PC-9 (cell line): Measurements from ENCODE around the gene RHD. TPM values are rescaled to one million over a fixed set of nuclear protein-coding genes. Genes with fewer than 3 reads are reported as not detected.

Source experiments
- BruUV-seq: library from RNA; stranded (reverse); fragments of 400-500 nt; replicated peaks from 2 replicates; lab custom pipeline; 2021; lab: Mats Ljungman, UMichigan
- CTCF ChIA-PET: fragments of 300-600 bp; sonication (Branson Sonifier 250); formaldehyde crosslinking; loops from one replicate; lab custom pipeline; 2022; ENCODE audit warnings: antibody characterized with exemption; lab: Charles Lee
- POLR2A ChIA-PET: fragments of 300-600 bp; sonication (Branson Sonifier 250); formaldehyde crosslinking; loops from one replicate; lab custom pipeline; 2022; ENCODE audit warnings: antibody characterized with exemption; ENCODE audit not compliant: unreplicated experiment; lab: Charles Lee
- DNase-seq, 2 experiments: peaks; one replicate each; pipeline versions ENCODE4 v3.0.0 to v3.0.0-alpha.2; 2015 to 2022; ENCODE audit warnings: mixed read lengths in 1 of 2
- H2AFZ ChIP-seq: fragments of 200-600 bp; sonication (generic); 2 replicates; pipeline ENCODE4 v1.8.1; 2017; ENCODE audit warnings: antibody characterized with exemption
- H3F3A ChIP-seq: fragments of 200-600 bp; sonication (generic); 2 replicates; pipeline ENCODE4 v1.8.1; 2017; ENCODE audit warnings: antibody characterized with exemption, mild to moderate bottlenecking, low read depth; ENCODE audit not compliant: insufficient read depth
- H3K27ac ChIP-seq: fragments of 200-600 bp; sonication (generic); 2 replicates; pipeline ENCODE4 v1.6.1; 2016; ENCODE audit warnings: mixed run types
- H3K27me3 ChIP-seq: fragments of 200-600 bp; sonication (generic); 2 replicates; pipeline ENCODE4 v1.6.1; 2016; ENCODE audit warnings: low read depth, mixed run types; ENCODE audit not compliant: insufficient read depth
- H3K36me3 ChIP-seq: fragments of 200-600 bp; sonication (generic); 2 replicates; pipeline ENCODE4 v1.6.1; 2016; ENCODE audit warnings: low read depth, mixed run types
- H3K4me1 ChIP-seq: fragments of 200-600 bp; sonication (generic); replicated peaks from 2 replicates; pipeline ENCODE4 v1.6.1; 2016; ENCODE audit warnings: mixed run types; ENCODE audit not compliant: insufficient read depth
- H3K4me2 ChIP-seq: fragments of 200-600 bp; sonication (generic); 2 replicates; pipeline ENCODE4 v1.6.1; 2017; ENCODE audit warnings: mixed run types
- H3K4me3 ChIP-seq: fragments of 200-600 bp; sonication (generic); 2 replicates; pipeline ENCODE4 v1.6.1; 2016; ENCODE audit warnings: mixed run types
- H3K79me2 ChIP-seq: fragments of 200-600 bp; sonication (generic); 2 replicates; pipeline ENCODE4 v1.6.1; 2017; ENCODE audit warnings: low read depth, mixed run types
- H3K9me2 ChIP-seq: fragments of 200-600 bp; sonication (generic); 2 replicates; pipeline ENCODE4 v1.8.1; 2017; ENCODE audit warnings: mild to moderate bottlenecking; ENCODE audit not compliant: insufficient read depth
- H3K9me3 ChIP-seq: fragments of 200-600 bp; sonication (generic); 2 replicates; pipeline ENCODE4 v1.8.1; 2016; ENCODE audit warnings: low read depth; ENCODE audit not compliant: insufficient read depth
- H4K20me1 ChIP-seq: fragments of 200-600 bp; sonication (generic); 2 replicates; pipeline ENCODE4 v1.8.1; 2017; ENCODE audit not compliant: insufficient read depth
- EZH2 ChIP-seq: fragments of 200-600 bp; sonication (generic); IDR thresholded peaks from 2 replicates; pipeline ENCODE4 v1.8.0; 2017; ENCODE audit warnings: antibody characterized with exemption, low read depth
- intact Hi-C: fragments of 100-400 bp; cut with micrococcal nuclease; formaldehyde crosslinking; loops from one replicate; pipeline ENCODE4 v1.10.0; 2022; ENCODE audit not compliant: unreplicated experiment
- total RNA-seq: library from RNA; stranded (reverse); gene quantifications from 2 replicates; pipeline ENCODE4 v1.2.3, GENCODE V29; 2021
- TF ChIP-seq, protein P1 (sequence below): fragments of 200-600 bp; sonication (generic); conservative IDR thresholded peaks from 2 replicates; pipeline ENCODE4 v1.6.1; 2017; ENCODE audit warnings: mixed run types, antibody characterized with exemption, mild to moderate bottlenecking, moderate library complexity

Gene RHD
- total RNA-seq, 1 experiment from 2014 or later = not detected

DNA sequence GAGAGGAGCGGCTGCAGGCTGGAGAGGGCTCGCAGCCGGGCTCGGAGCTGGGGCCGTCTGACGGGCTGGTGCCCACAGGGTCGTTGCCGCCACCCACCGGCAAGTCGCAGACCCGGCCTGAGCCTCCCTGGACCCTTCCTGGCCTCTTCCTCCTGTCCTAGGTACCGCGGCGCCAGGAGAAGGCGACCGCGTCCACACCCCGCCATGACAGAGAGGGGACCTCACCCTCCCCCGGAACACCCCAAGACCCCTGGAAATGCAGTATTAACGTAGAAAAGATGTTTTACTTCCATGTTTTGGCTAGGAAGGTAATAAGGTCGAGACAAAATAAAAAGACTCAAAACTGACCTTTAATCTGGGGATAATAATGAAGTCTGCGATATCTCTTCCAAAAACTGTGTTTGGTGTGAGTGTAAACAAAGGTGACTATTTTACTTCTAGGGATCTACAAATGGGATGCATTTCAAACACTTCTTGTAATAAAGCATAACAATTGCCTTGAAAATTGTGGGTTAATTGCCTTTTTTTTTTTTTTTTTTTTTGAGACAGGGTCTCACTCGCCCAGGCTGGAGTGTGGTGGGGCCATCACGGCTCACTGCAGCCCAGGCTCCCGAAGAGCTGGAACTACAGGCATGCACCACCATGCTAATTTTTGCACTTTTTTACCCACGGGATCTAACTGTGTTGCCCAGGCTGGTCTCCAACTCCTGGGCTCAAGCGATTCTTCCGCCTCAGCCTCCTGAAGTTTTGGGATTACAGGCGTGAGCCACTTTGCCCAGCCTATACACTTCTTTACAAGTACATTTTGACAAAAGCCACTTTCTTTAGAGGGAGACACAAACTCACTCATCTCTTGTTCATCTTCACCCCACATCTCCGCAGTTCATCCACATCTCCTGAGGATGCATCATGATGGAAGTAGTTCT, 24.2 kb upstream of the RHD start:
- no peaks in the 10 kb centered on the region for H3K9me2 ChIP-seq
- H3K4me1 ChIP-seq = peaks cover 13% of the 10 kb centered on the region; the same call in 1 of the 2 replicates
- no peak overlapping the region for H3K27ac ChIP-seq
- H3K36me3 ChIP-seq = peaks cover 23% of the 10 kb centered on the region
- peaks cover 28% of the 10 kb centered on the region for H4K20me1 ChIP-seq
- H3F3A ChIP-seq = peaks cover 17% of the 10 kb centered on the region
- ChIA-PET POLR2A (interaction anchor here (0.6 to 1.1 kb wide), 2 partner anchors 16 to 20 kb away, joined by 3 to 4 read pairs; partner anchors contain the start of gene SYF2), CTCF (no interaction called here)
- no TSS peak for BruUV-seq
- H3K79me2 ChIP-seq = peaks cover 30% of the 10 kb centered on the region
- H3K4me2 ChIP-seq = peak overlapping the region; percentile 89
- no peaks in the 10 kb centered on the region for H3K9me3 ChIP-seq
- no peak for TF ChIP-seq EZH2
- TF ChIP-seq, protein P1, sequence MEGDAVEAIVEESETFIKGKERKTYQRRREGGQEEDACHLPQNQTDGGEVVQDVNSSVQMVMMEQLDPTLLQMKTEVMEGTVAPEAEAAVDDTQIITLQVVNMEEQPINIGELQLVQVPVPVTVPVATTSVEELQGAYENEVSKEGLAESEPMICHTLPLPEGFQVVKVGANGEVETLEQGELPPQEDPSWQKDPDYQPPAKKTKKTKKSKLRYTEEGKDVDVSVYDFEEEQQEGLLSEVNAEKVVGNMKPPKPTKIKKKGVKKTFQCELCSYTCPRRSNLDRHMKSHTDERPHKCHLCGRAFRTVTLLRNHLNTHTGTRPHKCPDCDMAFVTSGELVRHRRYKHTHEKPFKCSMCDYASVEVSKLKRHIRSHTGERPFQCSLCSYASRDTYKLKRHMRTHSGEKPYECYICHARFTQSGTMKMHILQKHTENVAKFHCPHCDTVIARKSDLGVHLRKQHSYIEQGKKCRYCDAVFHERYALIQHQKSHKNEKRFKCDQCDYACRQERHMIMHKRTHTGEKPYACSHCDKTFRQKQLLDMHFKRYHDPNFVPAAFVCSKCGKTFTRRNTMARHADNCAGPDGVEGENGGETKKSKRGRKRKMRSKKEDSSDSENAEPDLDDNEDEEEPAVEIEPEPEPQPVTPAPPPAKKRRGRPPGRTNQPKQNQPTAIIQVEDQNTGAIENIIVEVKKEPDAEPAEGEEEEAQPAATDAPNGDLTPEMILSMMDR = no peak
- no peak for DNase-seq
- peak overlapping the region; percentile 85 for H2AFZ ChIP-seq
- peak overlapping the region; percentile 73 for H3K4me3 ChIP-seq
- intact Hi-C loops = loop anchor here (5.0 to 10.0 kb wide), 2 partner anchors 104 to 567 kb away; partner anchors contain the start of gene MTFR1L
- H3K27me3 ChIP-seq = no peaks in the 10 kb centered on the region

DNA sequence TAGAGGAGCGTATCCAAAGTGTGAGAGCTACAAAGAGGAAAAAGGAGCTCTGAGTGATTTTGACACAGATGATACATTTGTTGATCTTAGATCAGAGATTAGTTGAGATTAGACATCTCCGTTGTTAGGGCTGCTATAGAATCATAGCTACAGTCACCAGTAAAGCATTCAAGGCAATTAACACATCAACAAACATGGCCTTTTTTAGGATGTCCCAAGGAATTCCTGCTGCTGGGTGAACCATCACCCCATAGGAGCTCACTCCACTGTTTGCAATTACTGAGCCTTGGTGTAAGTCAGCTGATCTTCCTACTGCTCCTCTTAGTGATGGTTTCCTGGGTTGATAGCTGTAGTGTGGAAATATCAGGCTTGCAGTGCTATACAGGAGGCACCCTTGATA, 18.4 kb upstream of the RHD start:
- peaks cover 16% of the 10 kb centered on the region; the same call in 1 of the 2 replicates for H3K4me1 ChIP-seq
- no peaks in the 10 kb centered on the region for H3K9me3 ChIP-seq
- no peaks in the 10 kb centered on the region for H3K27me3 ChIP-seq
- peak in 1 of 2 experiments; percentile 89 for DNase-seq
- TF ChIP-seq EZH2 = no peak
- TF ChIP-seq, protein P1 = no peak
- H3F3A ChIP-seq = peaks cover 10% of the 10 kb centered on the region; the same call in 1 of the 2 replicates
- no peak overlapping the region for H3K4me3 ChIP-seq
- H3K4me2 ChIP-seq = 0 out of 2 replicates have a peak overlapping the region, but pooled peaks have one; percentile 29
- H2AFZ ChIP-seq = no peak overlapping the region
- no TSS peak for BruUV-seq
- no peaks in the 10 kb centered on the region for H3K79me2 ChIP-seq
- H4K20me1 ChIP-seq = no peaks in the 10 kb centered on the region
- intact Hi-C loops = no loop called here
- ChIA-PET CTCF (no interaction called here), POLR2A (interaction anchor here (0.5 to 0.8 kb wide), 3 partner anchors 14 to 38 kb away, joined by 3 to 5 read pairs (median 4); partner anchors contain the start of gene SYF2)
- H3K36me3 ChIP-seq = no peaks in the 10 kb centered on the region
- H3K9me2 ChIP-seq = no peaks in the 10 kb centered on the region
- H3K27ac ChIP-seq = no peak overlapping the region

DNA sequence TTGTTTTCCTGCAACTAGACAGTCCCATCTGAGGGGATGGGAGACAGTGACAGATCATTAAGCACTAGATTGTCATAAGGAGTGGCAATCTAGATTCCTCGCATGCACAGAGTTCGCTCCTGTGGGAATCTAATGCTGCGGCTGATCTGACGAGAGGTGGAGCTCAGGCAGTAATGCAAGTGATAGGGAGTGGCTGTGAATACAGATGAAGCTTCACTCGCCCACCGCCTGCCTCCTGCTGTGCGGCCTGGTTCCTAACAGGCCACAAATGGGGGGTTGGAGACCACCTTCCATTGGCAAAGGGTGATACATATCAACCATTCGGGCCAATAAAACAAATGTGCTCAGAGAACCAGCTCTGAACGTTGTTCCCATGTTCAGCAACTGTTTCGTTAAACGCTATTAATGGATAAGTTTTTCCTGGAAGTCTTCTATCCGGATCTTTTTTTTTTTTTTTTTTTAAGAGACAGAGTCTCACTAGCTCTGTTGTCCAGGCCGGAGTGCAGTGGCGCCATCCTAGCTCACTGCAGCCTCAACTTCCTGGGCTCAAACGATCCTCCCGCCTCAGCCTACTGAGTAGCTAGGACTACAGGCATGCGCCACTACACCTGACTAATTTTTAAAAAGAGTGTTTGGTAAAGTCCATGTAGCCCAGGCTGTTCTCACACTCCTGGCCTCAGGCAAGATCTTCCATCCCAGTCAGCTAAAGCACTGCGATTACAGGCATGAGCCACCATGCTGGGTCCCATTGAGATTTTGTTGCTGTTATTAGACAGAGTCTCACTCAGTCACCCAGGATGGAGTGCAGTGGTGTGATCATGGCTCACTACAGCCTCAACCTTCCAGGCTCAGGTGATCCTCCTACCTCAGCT, 16.4 kb upstream of the RHD start:
- TF ChIP-seq EZH2 = no peak
- TF ChIP-seq, protein P1 = no peak
- no peak overlapping the region for H3K4me2 ChIP-seq
- H3K4me1 ChIP-seq = peaks cover 16% of the 10 kb centered on the region; the same call in 1 of the 2 replicates
- H3K27me3 ChIP-seq = no peaks in the 10 kb centered on the region
- H3K9me3 ChIP-seq = no peaks in the 10 kb centered on the region
- no peak overlapping the region for H2AFZ ChIP-seq
- H3K79me2 ChIP-seq = no peaks in the 10 kb centered on the region
- H3K9me2 ChIP-seq = no peaks in the 10 kb centered on the region
- H3F3A ChIP-seq = peaks cover 10% of the 10 kb centered on the region; the same call in 1 of the 2 replicates
- no peak overlapping the region for H3K4me3 ChIP-seq
- H4K20me1 ChIP-seq = no peaks in the 10 kb centered on the region
- ChIA-PET CTCF (no interaction called here), POLR2A (no interaction called here)
- no peaks in the 10 kb centered on the region for H3K36me3 ChIP-seq
- no peak for DNase-seq
- intact Hi-C loops = no loop called here
- no TSS peak for BruUV-seq
- no peak overlapping the region for H3K27ac ChIP-seq
